DOHH2 (cell line): ENCODE results near the gene CDH5.

ENCODE experiments used
- H3F3A ChIP-seq: fragments of 200-600 bp; sonication (generic), shearing (Covaris generic); 2 replicates; pipeline ENCODE4 v1.6.0; 2016; ENCODE audit warnings: antibody characterized with exemption, mild to moderate bottlenecking; ENCODE audit not compliant: control insufficient read depth, insufficient read depth
- H3K27ac ChIP-seq: fragments of 200-600 bp; sonication (generic); 2 replicates; pipeline ENCODE4 v1.5.1; 2014; ENCODE audit warnings: low read depth, mild to moderate bottlenecking, low read length, moderate library complexity
- H3K27me3 ChIP-seq: fragments of 200-600 bp; sonication (generic); 2 replicates; pipeline ENCODE4 v1.6.1; 2014; ENCODE audit warnings: mild to moderate bottlenecking, low read length, mixed read lengths; ENCODE audit not compliant: control insufficient read depth
- H3K36me3 ChIP-seq: fragments of 200-600 bp; sonication (generic); 2 replicates; pipeline ENCODE4 v1.6.1; 2014; ENCODE audit warnings: mild to moderate bottlenecking, low read length, moderate library complexity, mixed read lengths; ENCODE audit not compliant: control insufficient read depth
- H3K4me1 ChIP-seq: fragments of 200-600 bp; sonication (generic); 2 replicates; pipeline ENCODE4 v1.6.1; 2014; ENCODE audit warnings: mild to moderate bottlenecking, low read length, mixed read lengths; ENCODE audit not compliant: control insufficient read depth
- H3K4me2 ChIP-seq: fragments of 200-600 bp; sonication (generic); 2 replicates; pipeline ENCODE4 v1.6.0; 2014; ENCODE audit warnings: mild to moderate bottlenecking, low read length, moderate library complexity
- H3K4me3 ChIP-seq: fragments of 200-600 bp; sonication (generic); 2 replicates; pipeline ENCODE4 v1.5.1; 2014; ENCODE audit warnings: mild to moderate bottlenecking, low read length, mixed read lengths
- H3K79me2 ChIP-seq: fragments of 200-600 bp; sonication (generic); 2 replicates; pipeline ENCODE4 v1.6.1; 2014; ENCODE audit warnings: mild to moderate bottlenecking, low read length, mixed read lengths; ENCODE audit not compliant: control insufficient read depth
- H3K9me2 ChIP-seq: fragments of 200-600 bp; sonication (generic); replicated peaks from 2 replicates; pipeline ENCODE4 v1.6.1; 2014; ENCODE audit warnings: mild to moderate bottlenecking, low read length, mixed read lengths; ENCODE audit not compliant: control insufficient read depth
- H3K9me3 ChIP-seq: fragments of 200-600 bp; sonication (generic); 2 replicates; pipeline ENCODE4 v1.6.1; 2014; ENCODE audit warnings: antibody characterized with exemption, low read length, mixed read lengths; ENCODE audit not compliant: control insufficient read depth, insufficient read depth
- H4K20me1 ChIP-seq: fragments of 200-600 bp; sonication (generic); 2 replicates; pipeline ENCODE4 v1.6.0; 2014; ENCODE audit warnings: low read depth, mild to moderate bottlenecking, antibody characterized with exemption, low read length, moderate library complexity; ENCODE audit not compliant: control insufficient read depth, insufficient read depth
- CTCF ChIP-seq: fragments of 200-600 bp; sonication (generic); IDR thresholded peaks from one replicate; pipeline ENCODE4 v1.5.1; 2014; ENCODE audit warnings: antibody characterized with exemption, mild to moderate bottlenecking, low read depth, low read length; ENCODE audit not compliant: poor library complexity, severe bottlenecking
- EZH2phosphoT487 ChIP-seq: fragments of 200-600 bp; sonication (generic); IDR thresholded peaks from 2 replicates; pipeline ENCODE4 v1.6.1; 2017; ENCODE audit warnings: borderline replicate concordance, mild to moderate bottlenecking, antibody characterized with exemption, low read length, moderate library complexity, mixed read lengths

CDH5 gene

GRCh38 chr16:66401610-66402009 is 35.1 kb downstream of the CDH5 start:
- Histone ChIP-seq H3K4me2 (no peak overlapping the region), H3F3A (no peaks in the 10 kb centered on the region)
- TF ChIP-seq EZH2phosphoT487 (no peak), CTCF (no peak)

GRCh38 chr16:66402166-66402565 is 35.7 kb downstream of the CDH5 start:
- TF ChIP-seq EZH2phosphoT487 (no peak), CTCF (no peak)
- Histone ChIP-seq H3K4me3 (no peak overlapping the region), H3K79me2 (no peaks in the 10 kb centered on the region)

More at GRCh38 chr16:66401610-66402009, 35.1 kb downstream of the CDH5 start:
- no peak overlapping the region for H3K4me3 ChIP-seq
- H3K27me3 ChIP-seq = peaks cover 6% of the 10 kb centered on the region; the same call in 1 of the 2 replicates
- H4K20me1 ChIP-seq = no peaks in the 10 kb centered on the region
- H3K9me2 ChIP-seq = no peaks in the 10 kb centered on the region
- no peaks in the 10 kb centered on the region for H3K36me3 ChIP-seq
- H3K9me3 ChIP-seq = no peaks in the 10 kb centered on the region
- H3K79me2 ChIP-seq = no peaks in the 10 kb centered on the region
- H3K27ac ChIP-seq = no peak overlapping the region
- peaks cover 6% of the 10 kb centered on the region for H3K4me1 ChIP-seq

GRCh38 chr16:66402591-66403230 is 36.2 kb downstream of the CDH5 start:
- H3K9me3 ChIP-seq = no peaks in the 10 kb centered on the region
- no peak overlapping the region for H3K27ac ChIP-seq
- H3K4me3 ChIP-seq = no peak overlapping the region
- TF ChIP-seq EZH2phosphoT487 (no peak), CTCF (no peak)
- no peaks in the 10 kb centered on the region for H4K20me1 ChIP-seq
- H3F3A ChIP-seq = no peaks in the 10 kb centered on the region
- no peaks in the 10 kb centered on the region for H3K36me3 ChIP-seq
- H3K79me2 ChIP-seq = no peaks in the 10 kb centered on the region
- H3K27me3 ChIP-seq = peaks cover 6% of the 10 kb centered on the region; the same call in 1 of the 2 replicates
- H3K9me2 ChIP-seq = no peaks in the 10 kb centered on the region
- no peak overlapping the region for H3K4me2 ChIP-seq
- peaks cover 12% of the 10 kb centered on the region for H3K4me1 ChIP-seq

More at GRCh38 chr16:66402166-66402565, 35.7 kb downstream of the CDH5 start:
- Histone ChIP-seq H3K27me3 (peaks cover 6% of the 10 kb centered on the region; the same call in 1 of the 2 replicates), H3K4me2 (no peak overlapping the region), H3K4me1 (peaks cover 12% of the 10 kb centered on the region), H3F3A (no peaks in the 10 kb centered on the region), H3K27ac (no peak overlapping the region), H3K36me3 (no peaks in the 10 kb centered on the region), H3K9me3 (no peaks in the 10 kb centered on the region), H4K20me1 (no peaks in the 10 kb centered on the region), H3K9me2 (no peaks in the 10 kb centered on the region)
